ENCODE results near the gene KDM3A. TPM values are rescaled to one million over a fixed set of nuclear protein-coding genes. Genes with fewer than 3 reads are reported as not detected.

The KDM3A gene, protein sequence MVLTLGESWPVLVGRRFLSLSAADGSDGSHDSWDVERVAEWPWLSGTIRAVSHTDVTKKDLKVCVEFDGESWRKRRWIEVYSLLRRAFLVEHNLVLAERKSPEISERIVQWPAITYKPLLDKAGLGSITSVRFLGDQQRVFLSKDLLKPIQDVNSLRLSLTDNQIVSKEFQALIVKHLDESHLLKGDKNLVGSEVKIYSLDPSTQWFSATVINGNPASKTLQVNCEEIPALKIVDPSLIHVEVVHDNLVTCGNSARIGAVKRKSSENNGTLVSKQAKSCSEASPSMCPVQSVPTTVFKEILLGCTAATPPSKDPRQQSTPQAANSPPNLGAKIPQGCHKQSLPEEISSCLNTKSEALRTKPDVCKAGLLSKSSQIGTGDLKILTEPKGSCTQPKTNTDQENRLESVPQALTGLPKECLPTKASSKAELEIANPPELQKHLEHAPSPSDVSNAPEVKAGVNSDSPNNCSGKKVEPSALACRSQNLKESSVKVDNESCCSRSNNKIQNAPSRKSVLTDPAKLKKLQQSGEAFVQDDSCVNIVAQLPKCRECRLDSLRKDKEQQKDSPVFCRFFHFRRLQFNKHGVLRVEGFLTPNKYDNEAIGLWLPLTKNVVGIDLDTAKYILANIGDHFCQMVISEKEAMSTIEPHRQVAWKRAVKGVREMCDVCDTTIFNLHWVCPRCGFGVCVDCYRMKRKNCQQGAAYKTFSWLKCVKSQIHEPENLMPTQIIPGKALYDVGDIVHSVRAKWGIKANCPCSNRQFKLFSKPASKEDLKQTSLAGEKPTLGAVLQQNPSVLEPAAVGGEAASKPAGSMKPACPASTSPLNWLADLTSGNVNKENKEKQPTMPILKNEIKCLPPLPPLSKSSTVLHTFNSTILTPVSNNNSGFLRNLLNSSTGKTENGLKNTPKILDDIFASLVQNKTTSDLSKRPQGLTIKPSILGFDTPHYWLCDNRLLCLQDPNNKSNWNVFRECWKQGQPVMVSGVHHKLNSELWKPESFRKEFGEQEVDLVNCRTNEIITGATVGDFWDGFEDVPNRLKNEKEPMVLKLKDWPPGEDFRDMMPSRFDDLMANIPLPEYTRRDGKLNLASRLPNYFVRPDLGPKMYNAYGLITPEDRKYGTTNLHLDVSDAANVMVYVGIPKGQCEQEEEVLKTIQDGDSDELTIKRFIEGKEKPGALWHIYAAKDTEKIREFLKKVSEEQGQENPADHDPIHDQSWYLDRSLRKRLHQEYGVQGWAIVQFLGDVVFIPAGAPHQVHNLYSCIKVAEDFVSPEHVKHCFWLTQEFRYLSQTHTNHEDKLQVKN (N-terminal part only)
- total RNA-seq = 19.5 and 25.6 TPM in 2 replicates

DNA sequence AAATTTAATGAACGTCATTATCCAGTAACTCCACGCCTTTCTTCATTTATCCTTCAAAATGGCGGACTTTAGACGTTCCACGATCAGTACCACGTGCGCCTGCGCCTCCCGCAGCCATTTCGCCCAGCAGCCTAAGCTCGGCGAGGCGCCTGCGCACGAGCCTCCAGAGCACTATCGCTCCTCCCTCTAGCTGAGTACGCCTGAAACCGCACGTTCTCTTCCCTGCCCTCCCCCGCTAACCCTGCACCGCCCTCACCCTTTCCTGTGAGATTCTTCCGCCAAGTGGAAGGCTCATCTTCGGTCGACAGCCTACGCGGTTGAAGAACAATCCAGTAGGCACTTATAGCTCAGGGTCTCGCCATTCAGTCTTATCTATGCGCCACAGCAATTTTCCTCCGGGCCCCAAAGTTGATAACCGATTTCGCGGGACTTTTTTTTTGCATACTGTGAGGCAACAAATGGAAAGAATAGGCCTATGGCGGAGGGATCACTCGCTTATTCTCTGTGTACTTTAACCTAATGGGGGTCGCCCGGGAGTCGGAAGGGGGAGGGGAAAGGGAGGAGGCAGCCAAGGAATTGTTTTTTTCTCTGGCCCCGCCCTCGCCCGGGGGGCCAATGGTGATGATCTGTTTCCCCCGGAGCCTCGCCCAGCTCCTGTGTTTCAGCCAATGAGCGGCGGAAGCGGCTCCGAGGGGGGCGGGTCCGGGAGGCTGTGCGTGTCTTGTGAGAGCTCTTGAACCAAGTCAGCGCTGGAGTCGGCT is at the start of gene KDM3A:
Gene KDM3A, plus strand, starts transcription at position 741 of the 761 bp plus-strand sequence. CDS start 677 bp downstream, outside the sequence.

Other genes with a start within 250 kb of the KDM3A start
- 48.9 and 52.5 TPM in 2 replicates for gene IMMT, start 245.9 kb upstream of the KDM3A start, total RNA-seq
- 12.9 and 22.5 TPM in 2 replicates for gene MRPL35, start 241.9 kb upstream of the KDM3A start, total RNA-seq
- 0.12 and 2.0 TPM in 2 replicates for gene REEP1, start 103.7 kb upstream of the KDM3A start, total RNA-seq
- gene CHMP3, start 122.1 kb downstream of the KDM3A start, total RNA-seq = 56.2 and 73.7 TPM in 2 replicates
- 18.5 and 21.4 TPM in 2 replicates for gene RNF103, start 182.5 kb downstream of the KDM3A start, total RNA-seq

Measured in pericardium fibroblast (primary cell).